Measurements from ENCODE around the gene PCBP3. TPM values are rescaled to one million over a fixed set of nuclear protein-coding genes. Genes with fewer than 3 reads are reported as not detected.
"Not testable (repeated sequence)": the region's sequence is repeated elsewhere in the genome, so short reads cannot be mapped to it uniquely, and the experiment has no call there.

PCBP3 gene
- total and polyA plus RNA-seq, 4 donors: 0.36 to 1.6 (median 0.42) TPM

- H3K4me3 ChIP-seq (ENCODE audit: low read depth in 1 of 3, low read length in 3 of 3); H3K9ac ChIP-seq (ENCODE audit: low read depth in 1 of 2, low read length in 2 of 2); H3K27me3 ChIP-seq (ENCODE audit: control insufficient read depth in 4 of 4, insufficient read depth in 4 of 4, low read length in 3 of 4); H3K4me1 ChIP-seq (ENCODE audit: control insufficient read depth in 4 of 4, insufficient read depth in 4 of 4, low read length in 3 of 4); H3K27ac ChIP-seq (ENCODE audit: low read depth in 1 of 2, low read length in 2 of 2); H3K9me3 ChIP-seq (ENCODE audit: control insufficient read depth in 4 of 4, low read length in 3 of 4); H3K36me3 ChIP-seq (ENCODE audit: control insufficient read depth in 4 of 4, insufficient read depth in 3 of 4, low read depth in 1 of 4, low read length in 3 of 4); DNase-seq (ENCODE audit: low spot score): not testable (repeated sequence)
- 90% methylated on average over 10 of the region's 10 CpGs for WGBS
Observed at GRCh38 chr21:45662623-45663245, 19.2 kb downstream of the PCBP3 start.

- no peak overlapping the region for H3K27ac ChIP-seq (ENCODE audit: low read depth in 1 of 2, low read length in 2 of 2)
- H3K4me1 ChIP-seq (ENCODE audit: control insufficient read depth in 4 of 4, insufficient read depth in 4 of 4, low read length in 3 of 4): no peaks in the 10 kb centered on the region
- no peak overlapping the region for H3K4me3 ChIP-seq (ENCODE audit: low read depth in 1 of 3, low read length in 3 of 3)
- DNase-seq (ENCODE audit: low spot score): no peak
- H3K27me3 ChIP-seq (ENCODE audit: control insufficient read depth in 4 of 4, insufficient read depth in 4 of 4, low read length in 3 of 4): peaks cover 0 to 4% (median 0%) of the 10 kb centered on the region in 4 donors
- H3K9me3 ChIP-seq (ENCODE audit: control insufficient read depth in 4 of 4, low read length in 3 of 4): peaks cover 0 to 5% (median 2%) of the 10 kb centered on the region in 4 donors
- H3K36me3 ChIP-seq (ENCODE audit: control insufficient read depth in 4 of 4, insufficient read depth in 3 of 4, low read depth in 1 of 4, low read length in 3 of 4): no peaks in the 10 kb centered on the region
- H3K9ac ChIP-seq (ENCODE audit: low read depth in 1 of 2, low read length in 2 of 2): no peak overlapping the region
- WGBS: 94% methylated on average over 1 of the region's 1 CpG
- no peak for TF ChIP-seq FOXA2 (IDR thresholded peaks at IDR 0.05)
- no peak for TF ChIP-seq YY1 (IDR thresholded peaks at IDR 0.05)
- no peak for TF ChIP-seq MAX (IDR thresholded peaks at IDR 0.05)
- TF ChIP-seq SP1 (IDR thresholded peaks at IDR 0.05): no peak
- TF ChIP-seq JUND (IDR thresholded peaks at IDR 0.05): no peak
- no peak for TF ChIP-seq NR2F2 (IDR thresholded peaks at IDR 0.05)
- TF ChIP-seq GABPA (IDR thresholded peaks at IDR 0.05 in 1 of 2, conservative IDR thresholded peaks at IDR 0.05 in 1 of 2): no peak
Observed at GRCh38 chr21:45669382-45669781, 25.9 kb downstream of the PCBP3 start.

GRCh38 chr21:45670731-45671130 lies 27.2 kb downstream of the PCBP3 start:
- H3K4me3 ChIP-seq (ENCODE audit: low read depth in 1 of 3, low read length in 3 of 3): no peak overlapping the region
- TF ChIP-seq HNF4A (conservative IDR thresholded peaks at IDR 0.05): no peak
- no peak for TF ChIP-seq SP1 (IDR thresholded peaks at IDR 0.05)
- TF ChIP-seq NR2F2 (IDR thresholded peaks at IDR 0.05): no peak
- TF ChIP-seq JUND (IDR thresholded peaks at IDR 0.05): no peak
- no peak for TF ChIP-seq FOXA2 (IDR thresholded peaks at IDR 0.05)
- H3K9ac ChIP-seq (ENCODE audit: low read depth in 1 of 2, low read length in 2 of 2): no peak overlapping the region
- WGBS: 69% methylated on average over 3 of the region's 3 CpGs
- peaks cover 0 to 5% (median 2%) of the 10 kb centered on the region in 4 donors for H3K9me3 ChIP-seq (ENCODE audit: control insufficient read depth in 4 of 4, low read length in 3 of 4)
- no peaks in the 10 kb centered on the region for H3K4me1 ChIP-seq (ENCODE audit: control insufficient read depth in 4 of 4, insufficient read depth in 4 of 4, low read length in 3 of 4)
- DNase-seq (ENCODE audit: low spot score): no peak
- H3K27me3 ChIP-seq (ENCODE audit: control insufficient read depth in 4 of 4, insufficient read depth in 4 of 4, low read length in 3 of 4): peaks cover 0 to 4% (median 0%) of the 10 kb centered on the region in 4 donors
- H3K36me3 ChIP-seq (ENCODE audit: control insufficient read depth in 4 of 4, insufficient read depth in 3 of 4, low read depth in 1 of 4, low read length in 3 of 4): no peaks in the 10 kb centered on the region
- H3K27ac ChIP-seq (ENCODE audit: low read depth in 1 of 2, low read length in 2 of 2): no peak overlapping the region

GRCh38 chr21:45678790-45679189 lies 35.3 kb downstream of the PCBP3 start:
- H3K27ac ChIP-seq (ENCODE audit: low read depth in 1 of 2, low read length in 2 of 2); H3K9ac ChIP-seq (ENCODE audit: low read depth in 1 of 2, low read length in 2 of 2); H3K9me3 ChIP-seq (ENCODE audit: control insufficient read depth in 4 of 4, low read length in 3 of 4); H3K4me3 ChIP-seq (ENCODE audit: low read depth in 1 of 3, low read length in 3 of 3); H3K36me3 ChIP-seq (ENCODE audit: control insufficient read depth in 4 of 4, insufficient read depth in 3 of 4, low read depth in 1 of 4, low read length in 3 of 4); H3K27me3 ChIP-seq (ENCODE audit: control insufficient read depth in 4 of 4, insufficient read depth in 4 of 4, low read length in 3 of 4); DNase-seq (ENCODE audit: low spot score); H3K4me1 ChIP-seq (ENCODE audit: control insufficient read depth in 4 of 4, insufficient read depth in 4 of 4, low read length in 3 of 4): not testable (repeated sequence)
- 83% methylated on average over 1 of the region's 1 CpG for WGBS

GRCh38 chr21:45680215-45680614 lies 36.7 kb downstream of the PCBP3 start:
- Histone ChIP-seq H3K36me3 (ENCODE audit: control insufficient read depth in 4 of 4, insufficient read depth in 3 of 4, low read depth in 1 of 4, low read length in 3 of 4) (no peaks in the 10 kb centered on the region), H3K4me1 (ENCODE audit: control insufficient read depth in 4 of 4, insufficient read depth in 4 of 4, low read length in 3 of 4) (no peaks in the 10 kb centered on the region), H3K27me3 (ENCODE audit: control insufficient read depth in 4 of 4, insufficient read depth in 4 of 4, low read length in 3 of 4) (peaks cover 0 to 5% (median 0%) of the 10 kb centered on the region in 4 donors), H3K4me3 (ENCODE audit: low read depth in 1 of 3, low read length in 3 of 3) (no peak overlapping the region), H3K9me3 (ENCODE audit: control insufficient read depth in 4 of 4, low read length in 3 of 4) (no peaks in the 10 kb centered on the region), H3K27ac (ENCODE audit: low read depth in 1 of 2, low read length in 2 of 2) (no peak overlapping the region), H3K9ac (ENCODE audit: low read depth in 1 of 2, low read length in 2 of 2) (no peak overlapping the region)
- WGBS: 49% methylated on average over 1 of the region's 1 CpG
- DNase-seq (ENCODE audit: low spot score): no peak
- TF ChIP-seq FOXA2 (IDR thresholded peaks at IDR 0.05): no peak
- no peak for TF ChIP-seq JUND (IDR thresholded peaks at IDR 0.05)
- TF ChIP-seq TAF1 (conservative IDR thresholded peaks at IDR 0.05): no peak
- no peak for TF ChIP-seq MAX (IDR thresholded peaks at IDR 0.05)
- no peak for TF ChIP-seq HNF4A (conservative IDR thresholded peaks at IDR 0.05)
- TF ChIP-seq RXRA (IDR thresholded peaks at IDR 0.05): no peak
- TF ChIP-seq HNF4G (IDR thresholded peaks at IDR 0.05): no peak
- no peak for TF ChIP-seq RAD21 (IDR thresholded peaks at IDR 0.05)
- TF ChIP-seq SP1 (IDR thresholded peaks at IDR 0.05): no peak
- no peak for TF ChIP-seq REST (IDR thresholded peaks at IDR 0.05)
- no peak for TF ChIP-seq YY1 (IDR thresholded peaks at IDR 0.05)
- TF ChIP-seq ATF3 (IDR thresholded peaks at IDR 0.05): no peak
